PC-3 (cell line): Measurements from ENCODE around the gene FOXK2.

Experiments used
- CTCF ChIP-seq: fragments of 300-600 bp; sonication (generic); conservative IDR thresholded peaks from 2 replicates; pipeline ENCODE4 v1.5.1; 2017; ENCODE audit warnings: antibody characterized with exemption, low read depth, mild to moderate bottlenecking, low read length
- EZH2 ChIP-seq: fragments of 300-600 bp; sonication (generic); IDR thresholded peaks from one replicate; pipeline ENCODE4 v1.6.1; 2017; ENCODE audit warnings: antibody characterized with exemption, mild to moderate bottlenecking, low read length; ENCODE audit not compliant: unreplicated experiment

- TF ChIP-seq CTCF (no peak), EZH2 (no peak)
Measured at GRCh38 chr17:82564241-82564640, 44.7 kb downstream of the FOXK2 start.
